GM23248 (cell line): ENCODE measurements around the gene SLC43A1.

Experiments used
- EZH2 ChIP-seq: fragments of 200-600 bp; sonication (generic); IDR thresholded peaks from 2 replicates; pipeline ENCODE4 v1.6.1; 2018; ENCODE audit warnings: antibody characterized with exemption, mild to moderate bottlenecking; ENCODE audit not compliant: insufficient read depth, poor library complexity, severe bottlenecking
- EZH2phosphoT487 ChIP-seq: fragments of 200-600 bp; sonication (generic); IDR thresholded peaks from 2 replicates; pipeline ENCODE4 v1.6.1; 2018; ENCODE audit warnings: antibody characterized with exemption, moderate library complexity, mild to moderate bottlenecking, low read depth; ENCODE audit not compliant: insufficient read depth

DNA sequence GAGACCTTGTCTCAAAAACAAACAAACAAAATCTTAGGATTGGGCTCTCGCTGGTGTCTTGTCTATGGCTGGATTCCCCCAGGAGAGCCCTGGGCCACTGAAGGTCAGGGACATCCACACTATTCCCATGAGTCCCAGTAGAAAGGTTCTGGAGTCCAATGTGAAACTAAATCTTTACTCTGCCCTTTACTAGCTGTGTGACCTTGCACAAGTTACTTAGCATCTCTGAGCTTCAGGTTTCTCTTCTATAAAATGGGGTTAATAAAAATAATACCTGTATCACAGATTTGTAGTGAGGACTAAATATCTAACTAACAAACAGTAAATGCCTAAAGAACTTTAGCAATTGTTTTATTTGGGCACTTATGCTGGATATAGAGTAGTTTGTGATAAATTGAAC is 9.0 kb downstream of the SLC43A1 start:
- TF ChIP-seq EZH2 (no peak), EZH2phosphoT487 (no peak)
